HUES6 (cell line): Measurements from ENCODE around the gene SLC1A4.
"Not testable (repeated sequence)": the region's sequence is repeated elsewhere in the genome, so short reads cannot be mapped to it uniquely, and the experiment has no call there.

Experiments used
- H3K27ac ChIP-seq: 2 replicates; pipeline ENCODE4 v1.7.0; 2013; ENCODE audit warnings: low read depth, mild to moderate bottlenecking, low read length, inconsistent platforms
- H3K27me3 ChIP-seq: 2 replicates; pipeline ENCODE4 v1.6.1; 2013; ENCODE audit warnings: low read length; ENCODE audit not compliant: control insufficient read depth, insufficient read depth
- H3K36me3 ChIP-seq: 2 replicates; pipeline ENCODE4 v1.6.1; 2013; ENCODE audit warnings: low read length; ENCODE audit not compliant: control insufficient read depth, insufficient read depth
- H3K4me1 ChIP-seq: 2 replicates; pipeline ENCODE4 v1.6.1; 2013; ENCODE audit warnings: low read length; ENCODE audit not compliant: control insufficient read depth, insufficient read depth
- H3K4me3 ChIP-seq: 2 replicates; pipeline ENCODE4 v1.5.1; 2013; ENCODE audit warnings: low read depth, low read length
- H3K9ac ChIP-seq: one replicate; pipeline ENCODE4 v1.6.1; 2013; ENCODE audit warnings: mild to moderate bottlenecking, low read length
- H3K9me3 ChIP-seq: 2 replicates; pipeline ENCODE4 v1.6.1; 2013; ENCODE audit warnings: low read depth, low read length; ENCODE audit not compliant: control insufficient read depth, insufficient read depth

The SLC1A4 gene

DNA sequence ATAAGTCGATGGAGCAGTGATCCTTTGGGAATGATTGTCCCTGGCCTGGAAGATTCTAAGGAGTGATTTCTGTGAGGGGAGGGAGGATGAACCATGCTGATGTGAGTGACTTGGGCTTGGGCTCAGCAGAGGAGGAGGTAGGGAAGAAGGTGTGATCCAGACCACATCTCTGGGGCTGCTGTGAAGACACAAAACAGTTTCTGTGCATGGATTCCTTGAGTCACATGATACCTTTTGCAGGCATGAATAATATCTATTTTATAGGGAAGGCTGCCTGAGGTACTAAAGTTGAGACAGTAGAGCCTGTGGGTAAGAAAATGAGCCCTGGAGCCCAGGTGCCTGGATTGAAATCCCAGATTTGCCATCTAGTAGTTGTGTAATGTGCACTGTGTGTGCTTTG is 29.8 kb downstream of the SLC1A4 start:
- no peaks in the 10 kb centered on the region for H3K9me3 ChIP-seq
- no peak overlapping the region for H3K4me3 ChIP-seq
- H3K36me3 ChIP-seq: no peaks in the 10 kb centered on the region; the same call in 1 of the 2 replicates
- H3K9ac ChIP-seq: no peak overlapping the region
- H3K27me3 ChIP-seq: no peaks in the 10 kb centered on the region
- H3K4me1 ChIP-seq: peaks cover 3% of the 10 kb centered on the region
- no peak overlapping the region for H3K27ac ChIP-seq

DNA sequence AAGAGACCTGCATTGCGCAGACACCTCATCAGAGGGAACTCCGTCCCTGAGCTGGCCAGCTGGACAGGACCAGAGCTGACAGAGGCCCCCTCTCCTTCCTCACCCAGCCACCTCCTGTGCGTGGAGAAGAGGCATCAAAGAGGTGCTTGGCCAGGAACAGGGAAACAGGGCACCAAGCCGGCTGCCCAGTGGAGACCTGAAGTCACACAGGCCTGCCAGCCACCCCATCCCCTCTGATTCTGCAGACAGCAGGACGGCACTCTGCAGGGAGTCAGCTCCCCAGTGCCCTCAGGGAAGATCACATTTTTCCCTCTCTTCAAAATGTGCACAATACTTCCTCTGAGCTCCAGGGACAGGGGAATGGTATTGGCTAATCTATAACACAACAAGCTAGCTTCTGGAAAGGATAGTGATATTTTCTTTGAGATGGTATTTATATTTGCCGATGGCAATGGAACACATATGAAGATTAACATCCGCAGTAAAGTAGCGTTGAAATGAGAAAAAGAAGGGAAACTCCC is 30.5 kb downstream of the SLC1A4 start:
- H3K36me3 ChIP-seq: no peaks in the 10 kb centered on the region; the same call in 1 of the 2 replicates

DNA sequence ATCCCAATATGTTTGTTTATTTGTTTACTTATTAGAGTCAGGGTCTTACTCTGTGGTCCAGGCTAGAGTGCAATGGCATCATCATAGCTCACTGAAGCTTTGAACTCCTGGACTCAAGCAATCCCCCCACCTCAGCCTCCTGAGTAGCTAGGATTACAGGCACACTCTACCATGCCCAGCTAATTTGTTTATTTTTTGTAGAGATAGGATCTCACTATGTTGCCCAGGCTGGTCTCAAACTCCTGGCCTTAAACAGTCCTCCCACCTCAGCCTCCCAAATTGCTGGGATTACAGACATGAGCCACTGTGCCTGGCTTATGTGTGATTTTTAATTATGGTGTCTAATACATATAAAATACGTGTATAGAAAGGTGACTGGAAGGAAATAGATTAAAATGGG is 31.1 kb downstream of the SLC1A4 start:
- H3K27ac ChIP-seq, H3K9ac ChIP-seq: not testable (repeated sequence)

More for the DNA sequence above, 30.5 kb downstream of the SLC1A4 start:
- Histone ChIP-seq H3K9ac (no peak overlapping the region), H3K27me3 (no peaks in the 10 kb centered on the region), H3K9me3 (no peaks in the 10 kb centered on the region), H3K27ac (no peak overlapping the region), H3K4me1 (peaks cover 3% of the 10 kb centered on the region; the same call in 1 of the 2 replicates), H3K4me3 (no peak overlapping the region)

DNA sequence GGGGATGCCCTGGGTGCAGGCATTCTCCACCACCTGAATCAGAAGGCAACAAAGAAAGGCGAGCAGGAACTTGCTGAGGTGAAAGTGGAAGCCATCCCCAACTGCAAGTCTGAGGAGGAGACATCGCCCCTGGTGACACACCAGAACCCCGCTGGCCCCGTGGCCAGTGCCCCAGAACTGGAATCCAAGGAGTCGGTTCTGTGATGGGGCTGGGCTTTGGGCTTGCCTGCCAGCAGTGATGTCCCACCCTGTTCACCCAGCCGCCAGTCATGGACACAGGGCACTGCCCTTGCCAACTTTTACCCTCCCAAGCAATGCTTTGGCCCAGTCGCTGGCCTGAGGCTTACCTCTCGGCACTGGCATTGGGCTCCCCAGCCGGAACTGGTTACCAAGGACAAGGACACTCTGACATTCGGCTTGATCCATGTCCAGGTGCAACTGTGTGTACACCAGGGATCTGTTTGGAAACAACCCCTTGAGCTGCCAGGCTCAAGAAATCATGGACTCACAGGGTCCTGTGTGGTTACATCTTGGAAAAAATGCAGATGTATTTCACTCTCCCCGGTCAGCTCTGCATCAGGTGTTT is 31.8 kb downstream of the SLC1A4 start:
- no peaks in the 10 kb centered on the region for H3K9me3 ChIP-seq
- peaks cover 3% of the 10 kb centered on the region; the same call in 1 of the 2 replicates for H3K4me1 ChIP-seq
- H3K4me3 ChIP-seq: no peak overlapping the region
- H3K36me3 ChIP-seq: no peaks in the 10 kb centered on the region; the same call in 1 of the 2 replicates
- H3K9ac ChIP-seq: no peak overlapping the region
- no peak overlapping the region for H3K27ac ChIP-seq
- no peaks in the 10 kb centered on the region for H3K27me3 ChIP-seq

More for the DNA sequence above, 31.1 kb downstream of the SLC1A4 start:
- not testable (repeated sequence) for H3K4me3 ChIP-seq, H3K9me3 ChIP-seq, H3K36me3 ChIP-seq, H3K27me3 ChIP-seq, H3K4me1 ChIP-seq

DNA sequence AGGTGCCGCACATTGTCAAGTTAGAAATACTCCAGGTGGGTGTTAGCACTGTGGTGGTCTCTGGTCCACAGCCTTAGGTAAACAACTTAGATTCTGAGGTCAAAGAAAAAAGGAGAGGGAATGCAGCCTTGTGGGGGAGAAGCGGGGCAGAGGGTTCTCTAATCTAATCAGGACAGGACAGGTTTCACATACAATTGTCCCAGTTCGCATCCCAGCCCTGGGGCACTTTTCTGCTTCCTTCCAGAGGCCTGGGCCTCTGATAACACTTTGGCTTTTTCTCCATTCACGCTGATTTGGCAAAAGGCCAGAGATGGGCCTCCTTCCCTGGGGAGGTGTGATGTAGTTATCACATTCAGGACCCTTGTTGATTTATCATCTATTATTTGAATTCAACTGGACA is 32.5 kb downstream of the SLC1A4 start:
- H3K4me1 ChIP-seq: peaks cover 3% of the 10 kb centered on the region; the same call in 1 of the 2 replicates

DNA sequence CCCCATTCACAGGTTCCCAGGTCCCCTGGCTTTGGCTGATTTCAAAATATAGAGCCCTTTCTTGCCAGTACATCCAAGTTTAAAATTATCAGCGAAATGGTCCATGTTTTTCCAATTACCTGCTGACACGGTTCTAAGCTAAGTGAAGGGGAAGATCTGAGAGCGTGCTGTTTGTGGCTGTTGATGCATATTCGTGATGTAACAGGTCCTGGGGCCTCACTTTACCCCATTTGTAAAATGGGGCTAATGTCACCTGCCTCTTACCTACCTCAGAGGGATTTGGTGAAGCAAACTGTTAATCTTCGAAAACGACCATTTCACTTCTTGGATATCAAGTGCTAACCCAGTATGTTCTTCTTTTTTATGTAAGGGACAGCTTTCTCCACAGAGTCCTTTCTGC is 33.0 kb downstream of the SLC1A4 start:
- Histone ChIP-seq H3K36me3 (no peaks in the 10 kb centered on the region; the same call in 1 of the 2 replicates), H3K4me3 (no peak overlapping the region), H3K4me1 (peaks cover 3% of the 10 kb centered on the region; the same call in 1 of the 2 replicates), H3K27me3 (no peaks in the 10 kb centered on the region), H3K27ac (no peak overlapping the region), H3K9ac (no peak overlapping the region), H3K9me3 (no peaks in the 10 kb centered on the region)

More for the DNA sequence above, 32.5 kb downstream of the SLC1A4 start:
- H3K4me3 ChIP-seq: no peak overlapping the region
- no peaks in the 10 kb centered on the region for H3K9me3 ChIP-seq
- H3K27me3 ChIP-seq: no peaks in the 10 kb centered on the region
- H3K27ac ChIP-seq: no peak overlapping the region
- H3K9ac ChIP-seq: no peak overlapping the region
- no peaks in the 10 kb centered on the region; the same call in 1 of the 2 replicates for H3K36me3 ChIP-seq

DNA sequence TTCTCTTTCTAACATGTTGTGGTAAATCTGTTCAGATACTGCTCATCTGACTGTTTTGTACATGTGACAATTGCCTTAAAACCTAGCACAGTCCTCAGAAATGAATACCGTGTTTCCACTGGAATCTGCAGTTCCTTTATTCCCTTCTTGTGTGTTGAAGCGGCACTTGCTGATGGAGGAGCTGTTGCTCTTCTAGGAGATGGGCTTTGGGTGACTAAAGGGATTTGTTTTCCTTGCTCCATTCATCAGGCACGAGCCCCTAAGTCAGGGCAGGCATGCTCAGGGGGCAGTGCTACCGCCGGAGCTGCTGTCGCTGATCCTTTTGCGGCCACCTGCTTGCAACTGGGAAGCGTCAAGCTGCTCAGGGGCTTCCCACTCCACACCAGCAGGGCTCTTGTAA is 34.5 kb downstream of the SLC1A4 start:
- no peak overlapping the region for H3K9ac ChIP-seq
- peaks cover 3% of the 10 kb centered on the region; the same call in 1 of the 2 replicates for H3K4me1 ChIP-seq
- no peaks in the 10 kb centered on the region for H3K9me3 ChIP-seq
- H3K27me3 ChIP-seq: no peaks in the 10 kb centered on the region
- H3K36me3 ChIP-seq: no peaks in the 10 kb centered on the region; the same call in 1 of the 2 replicates
- no peak overlapping the region for H3K4me3 ChIP-seq
- no peak overlapping the region for H3K27ac ChIP-seq

DNA sequence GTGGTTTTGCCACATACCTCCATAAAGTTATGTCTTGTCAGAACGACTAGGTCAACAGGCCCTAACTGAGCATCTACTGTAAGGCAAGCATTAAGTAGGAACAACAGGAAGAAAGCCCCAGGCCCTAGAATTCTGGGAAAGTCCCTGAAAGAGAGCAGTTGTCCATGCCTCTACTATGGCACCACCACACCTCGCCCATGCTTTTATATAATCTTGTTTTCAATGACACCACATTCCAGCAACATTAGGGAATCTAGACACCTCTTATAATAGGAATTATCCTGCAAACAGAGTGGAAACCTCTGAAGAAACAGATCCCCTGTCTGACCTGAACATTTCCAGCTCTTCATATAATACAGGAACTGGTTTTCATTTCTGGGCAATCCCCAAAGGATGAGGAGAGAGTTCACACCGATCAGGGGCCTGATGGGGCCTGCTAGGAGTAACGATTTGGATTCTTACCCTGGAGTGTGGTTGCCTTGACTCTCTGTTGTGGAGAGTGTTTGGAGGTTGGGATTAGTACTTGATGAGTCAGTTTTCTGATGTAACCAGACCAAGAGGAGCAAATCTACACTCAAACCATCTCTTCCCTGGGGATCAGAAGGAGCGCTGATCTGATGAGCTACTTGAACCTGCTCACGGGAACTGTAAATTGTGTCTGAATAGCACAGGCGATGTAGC is 35.1 kb downstream of the SLC1A4 start:
- H3K36me3 ChIP-seq: no peaks in the 10 kb centered on the region
- peaks cover 3% of the 10 kb centered on the region; the same call in 1 of the 2 replicates for H3K4me1 ChIP-seq
- H3K9ac ChIP-seq: no peak overlapping the region

DNA sequence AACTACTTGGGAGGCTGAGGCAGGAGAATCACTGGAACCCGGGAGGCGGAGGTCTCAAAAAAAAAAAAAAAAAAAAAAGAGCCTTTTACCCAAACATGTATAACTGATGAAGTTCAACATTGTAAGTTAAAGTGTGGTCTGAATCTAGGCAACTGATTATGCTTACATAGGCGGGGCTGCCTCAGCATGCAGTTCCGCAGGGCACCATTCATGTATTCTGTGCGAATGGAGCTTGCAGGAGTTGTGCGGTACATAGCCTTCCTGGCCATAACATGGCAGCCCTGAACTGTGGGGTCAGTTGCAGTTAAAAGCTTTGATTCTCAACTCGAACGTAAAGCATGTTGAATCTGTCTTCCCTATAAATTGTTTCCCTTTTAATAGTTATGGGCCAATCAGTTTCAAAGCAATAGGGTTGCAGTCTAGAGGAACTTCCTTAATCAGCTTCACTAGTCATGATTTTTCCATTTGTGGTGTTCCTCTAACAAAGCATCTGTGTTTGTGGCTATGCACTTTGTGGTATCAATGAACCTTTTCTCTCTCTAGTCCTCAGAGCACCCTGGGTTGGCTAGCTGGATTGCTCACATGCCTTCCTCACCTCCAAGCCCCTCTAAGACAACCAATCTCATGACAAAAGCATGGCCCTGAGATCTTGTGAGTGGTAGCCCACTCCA is 36.4 kb downstream of the SLC1A4 start:
- Histone ChIP-seq H3K27me3 (no peaks in the 10 kb centered on the region), H3K36me3 (no peaks in the 10 kb centered on the region), H3K4me3 (no peak overlapping the region), H3K9me3 (no peaks in the 10 kb centered on the region), H3K4me1 (peaks cover 2% of the 10 kb centered on the region; the same call in 1 of the 2 replicates), H3K9ac (no peak overlapping the region), H3K27ac (no peak overlapping the region)

More for the DNA sequence above, 35.1 kb downstream of the SLC1A4 start:
- no peak overlapping the region for H3K27ac ChIP-seq
- H3K9me3 ChIP-seq: no peaks in the 10 kb centered on the region
- H3K4me3 ChIP-seq: no peak overlapping the region
- no peaks in the 10 kb centered on the region for H3K27me3 ChIP-seq

DNA sequence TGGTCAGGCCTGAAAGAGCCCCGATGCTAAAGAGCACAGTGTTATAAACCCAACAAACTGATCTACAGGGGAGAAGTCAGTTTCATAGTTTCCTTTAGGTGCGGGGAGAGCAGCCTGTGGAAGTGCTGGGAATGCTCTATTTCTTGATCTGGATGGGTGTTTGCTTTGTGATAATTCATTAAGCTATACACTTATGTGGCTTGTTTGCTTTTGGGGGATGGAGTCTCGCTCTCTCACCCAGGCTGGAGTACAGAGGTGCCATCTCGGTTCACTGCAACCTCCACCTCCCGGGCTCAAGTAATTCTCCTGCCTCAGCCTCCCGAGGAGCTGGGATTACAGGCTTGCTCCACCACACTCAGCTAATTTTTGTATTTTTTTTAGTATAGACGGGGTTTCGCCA is 37.0 kb downstream of the SLC1A4 start:
- Histone ChIP-seq H3K4me1 (peaks cover 8% of the 10 kb centered on the region; the same call in 1 of the 2 replicates), H3K27ac (no peak overlapping the region), H3K36me3 (no peaks in the 10 kb centered on the region), H3K9me3 (no peaks in the 10 kb centered on the region), H3K9ac (no peak overlapping the region), H3K27me3 (no peaks in the 10 kb centered on the region), H3K4me3 (no peak overlapping the region)
